Measurements from ENCODE around the gene TRAK1. TPM values are rescaled to one million over a fixed set of nuclear protein-coding genes. Genes with fewer than 3 reads are reported as not detected.

The TRAK1 gene
- total RNA-seq, 1 experiment from 2014 or later: 41.0 TPM

GRCh38 chr3:42130329-42131070 lies 39.3 kb downstream of the TRAK1 start (continued):
- TF ChIP-seq NR2C2 (CRISPR knock-in tag; IDR thresholded peaks at IDR 0.05) (no peak), FOXP4 (CRISPR knock-in tag; IDR thresholded peaks at IDR 0.05) (no peak), ZNF512 (CRISPR knock-in tag; IDR thresholded peaks at IDR 0.05; ENCODE audit: borderline replicate concordance) (no peak), GRHL2 (CRISPR knock-in tag; IDR thresholded peaks at IDR 0.05; ENCODE audit: insufficient replicate concordance, severe bottlenecking) (no peak), ZBTB43 (CRISPR knock-in tag; IDR thresholded peaks at IDR 0.05) (no peak), ZNF532 (CRISPR knock-in tag; IDR thresholded peaks at IDR 0.05; ENCODE audit: borderline replicate concordance) (no peak), JAZF1 (CRISPR knock-in tag; IDR thresholded peaks at IDR 0.05) (no peak), IRF2 (CRISPR knock-in tag; IDR thresholded peaks at IDR 0.05; ENCODE audit: borderline replicate concordance, low read depth) (no peak), PREB (CRISPR knock-in tag; IDR thresholded peaks at IDR 0.05; ENCODE audit: borderline replicate concordance) (no peak), ZNF121 (CRISPR knock-in tag; IDR thresholded peaks at IDR 0.05) (no peak)

- Mint-ChIP-seq H3K36me3 (no peaks in the 10 kb centered on the region), H3K9me3 (no peaks in the 10 kb centered on the region), H3K4me1 (peaks cover 3% of the 10 kb centered on the region), H3K4me3 (no peak overlapping the region), H3K27me3 (ENCODE audit: low read depth) (no peaks in the 10 kb centered on the region), H3K27ac (no peak overlapping the region)
- ATAC-seq (no peak), DNase-seq (ENCODE audit: low spot score) (no peak)
- TF ChIP-seq GABPB1 (CRISPR knock-in tag; IDR thresholded peaks at IDR 0.05) (no peak), GRHL2 (CRISPR knock-in tag; IDR thresholded peaks at IDR 0.05; ENCODE audit: insufficient replicate concordance, severe bottlenecking) (no peak), ZNF416 (CRISPR knock-in tag; IDR thresholded peaks at IDR 0.05) (no peak), USF2 (CRISPR knock-in tag; IDR thresholded peaks at IDR 0.05) (no peak), GTF2I (CRISPR knock-in tag; conservative IDR thresholded peaks at IDR 0.05) (no peak), AFF4 (CRISPR knock-in tag; IDR thresholded peaks at IDR 0.05; ENCODE audit: borderline replicate concordance) (no peak)
- ChIA-PET CTCF (interaction anchor here (0.7 to 2.0 kb wide), 2 partner anchors 58 to 1942 kb away, joined by 5 to 9 read pairs; no protein-coding TSS in a partner anchor), POLR2A (no interaction called here)
Measured at GRCh38 chr3:42133500-42134298, 42.5 kb downstream of the TRAK1 start.
